Stimulated activated CD4-positive, alpha-beta T cell treated with anti-CD3 and anti-CD28 coated beads, Interleukin-12 subunit alpha, Interleukin-12 subunit beta, amount 100 ng/mL, for 4 hours (primary cell): ENCODE measurements around the gene GAL.
"Not testable (repeated sequence)": the region's sequence is repeated elsewhere in the genome, so short reads cannot be mapped to it uniquely, and the experiment has no call there.

Experiments
- DNase-seq: peaks from one replicate; pipeline ENCODE4 v3.0.0-alpha.2; 2020

The GAL gene, protein sequence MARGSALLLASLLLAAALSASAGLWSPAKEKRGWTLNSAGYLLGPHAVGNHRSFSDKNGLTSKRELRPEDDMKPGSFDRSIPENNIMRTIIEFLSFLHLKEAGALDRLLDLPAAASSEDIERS

GRCh38 chr11:68684385-68685356, at the start of gene GAL:
TSS of gene GAL (plus strand) at chr11:68684544. CDS start at chr11:68684924, 380 bp downstream.
- no peak for DNase-seq

DNA sequence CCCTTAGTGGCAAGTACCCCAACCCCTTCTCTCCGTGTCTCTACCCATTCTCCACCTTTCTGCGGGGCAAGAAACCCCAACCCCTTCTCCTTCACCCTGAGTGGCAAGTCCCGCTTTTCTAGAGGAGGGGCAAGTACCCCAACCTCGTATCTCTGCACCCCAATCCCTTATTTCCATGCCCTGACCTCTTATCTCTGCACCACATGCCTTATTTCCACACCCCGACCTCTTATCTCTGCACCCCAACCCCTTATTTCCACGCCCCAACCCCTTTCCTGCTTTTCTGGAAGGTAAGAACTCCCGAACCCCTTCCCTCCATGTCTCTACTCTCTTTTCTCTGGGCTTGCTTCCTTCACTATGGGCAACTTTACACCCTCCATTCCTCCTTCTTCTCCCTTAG, 49.7 kb upstream of the GAL start:
- not testable (repeated sequence) for DNase-seq

DNA sequence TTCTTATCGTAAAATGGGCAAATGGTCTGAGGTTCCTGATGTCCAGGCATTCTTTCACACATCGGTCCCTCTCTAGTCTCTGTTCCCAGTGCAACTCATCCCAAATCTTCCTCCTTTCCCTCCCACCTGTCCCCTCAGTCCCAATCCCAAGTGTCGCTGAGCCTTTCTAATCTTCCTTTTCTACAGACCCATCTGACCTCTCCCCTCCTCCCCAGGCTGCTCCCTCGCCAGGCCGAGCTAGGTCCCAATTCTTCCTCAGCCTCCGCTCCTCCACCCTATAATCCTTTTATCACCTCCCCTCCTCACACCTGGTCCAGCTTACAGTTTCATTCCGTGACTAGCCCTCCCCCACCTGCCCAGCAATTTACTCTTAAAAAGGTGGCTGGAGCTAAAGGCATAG, 49.2 kb upstream of the GAL start:
- not testable (repeated sequence) for DNase-seq

GRCh38 chr11:68635883-68636282, 48.5 kb upstream of the GAL start:
- DNase-seq = not testable (repeated sequence)

- DNase-seq = not testable (repeated sequence)
Measured at GRCh38 chr11:68639322-68639721, 45.0 kb upstream of the GAL start.

DNA sequence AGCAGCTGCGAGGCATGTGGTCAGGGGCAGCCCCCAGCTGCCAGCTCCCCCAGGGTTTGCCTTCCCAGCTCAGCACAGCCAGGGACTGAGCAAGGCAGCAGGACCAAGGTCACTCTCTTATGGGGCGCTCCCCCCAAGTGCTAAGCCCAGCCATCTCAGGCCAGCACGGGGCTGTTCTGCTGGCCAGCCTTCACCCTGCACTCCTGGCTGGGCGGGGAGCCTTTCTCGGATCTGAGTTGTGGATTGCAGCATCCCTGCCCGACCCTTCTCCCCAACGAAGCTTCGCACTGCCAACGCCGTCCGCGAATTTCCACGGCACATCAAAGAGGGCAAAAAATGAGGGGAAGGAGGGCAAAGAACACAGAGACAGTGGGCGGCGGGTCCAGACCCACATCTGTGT, 42.5 kb upstream of the GAL start:
- no peak for DNase-seq

- DNase-seq = no peak
Measured at GRCh38 chr11:68643585-68643984, 40.8 kb upstream of the GAL start.

DNA sequence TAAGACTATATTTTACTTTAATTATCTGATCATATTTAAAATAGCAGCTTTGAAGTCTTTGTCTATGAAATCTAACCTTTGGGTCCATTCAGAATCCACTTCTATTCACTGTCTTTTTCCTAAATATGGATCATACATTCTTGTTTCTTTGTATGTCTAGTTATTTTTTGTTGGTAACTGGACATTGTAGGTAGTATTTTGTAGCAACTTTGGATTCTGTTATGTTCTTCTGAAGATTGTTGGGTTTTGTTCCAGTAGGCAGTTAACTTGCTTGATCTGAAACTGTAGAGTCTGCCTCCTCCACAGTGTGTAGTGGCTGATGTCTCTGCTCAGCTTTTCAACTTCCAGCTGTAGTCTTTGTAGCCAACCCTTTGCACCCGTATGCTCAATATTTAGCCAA, 37.5 kb upstream of the GAL start:
- no peak for DNase-seq

GRCh38 chr11:68649851-68650555, 34.3 kb upstream of the GAL start:
- DNase-seq = no peak

DNA sequence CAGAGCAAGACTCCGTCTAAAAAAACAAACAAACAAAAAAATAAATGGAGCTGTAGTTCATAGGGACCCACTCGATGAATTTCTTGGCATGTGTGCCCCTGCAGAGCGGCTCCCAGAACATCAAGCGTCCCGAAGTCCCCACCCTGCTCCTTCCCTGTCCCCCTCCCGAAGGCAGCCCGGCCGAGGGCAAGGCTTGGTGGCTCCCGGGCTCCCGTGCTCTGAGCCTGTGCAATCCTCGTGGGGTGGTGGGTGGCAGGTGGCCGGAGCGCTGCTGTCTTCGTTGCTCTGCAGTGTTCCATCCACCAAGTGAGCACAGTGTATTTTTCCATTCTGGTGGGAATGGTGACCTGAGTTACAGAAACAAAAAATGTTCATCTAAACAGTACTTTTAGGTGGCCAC, 33.5 kb upstream of the GAL start:
- no peak for DNase-seq

GRCh38 chr11:68651208-68651984, 32.9 kb upstream of the GAL start:
- DNase-seq = no peak

DNA sequence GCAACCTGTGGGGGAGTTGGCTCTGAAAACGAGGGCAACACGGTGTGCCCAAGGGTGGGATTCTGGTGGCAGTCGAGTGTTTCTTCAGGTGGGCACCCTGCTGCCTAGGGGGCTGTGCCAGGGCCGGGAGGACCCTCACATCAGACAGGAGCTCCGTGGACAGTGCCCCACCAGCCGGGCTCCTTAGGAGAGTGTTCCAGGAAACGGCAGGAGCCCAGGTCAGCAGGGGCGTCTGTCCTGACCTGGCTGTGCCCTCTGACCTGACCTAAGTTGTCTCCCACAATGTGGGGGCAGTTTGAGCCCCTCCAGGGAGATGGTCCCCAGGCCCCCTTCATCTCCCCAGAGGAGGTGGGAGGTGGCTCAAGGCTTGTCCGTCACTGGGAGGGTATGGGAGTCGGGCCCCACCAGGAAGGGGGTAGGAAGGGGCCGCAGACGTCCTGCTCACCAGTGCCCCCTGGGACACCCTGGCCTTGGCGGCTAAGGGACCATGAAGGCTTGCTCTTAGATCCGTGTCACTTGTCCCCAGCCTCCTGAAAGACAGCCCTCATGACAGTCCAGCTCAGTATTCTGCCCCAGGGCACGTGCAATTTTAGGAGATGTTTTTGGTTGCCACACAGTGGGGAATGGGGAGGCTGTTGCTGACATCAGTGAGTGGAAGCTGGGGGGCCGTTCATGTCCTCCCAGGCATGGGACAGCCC, 32.2 kb upstream of the GAL start:
- DNase-seq = no peak

- no peak for DNase-seq
Measured at GRCh38 chr11:68652683-68653156, 31.6 kb upstream of the GAL start.

GRCh38 chr11:68653486-68654430, 30.6 kb upstream of the GAL start:
- no peak for DNase-seq

DNA sequence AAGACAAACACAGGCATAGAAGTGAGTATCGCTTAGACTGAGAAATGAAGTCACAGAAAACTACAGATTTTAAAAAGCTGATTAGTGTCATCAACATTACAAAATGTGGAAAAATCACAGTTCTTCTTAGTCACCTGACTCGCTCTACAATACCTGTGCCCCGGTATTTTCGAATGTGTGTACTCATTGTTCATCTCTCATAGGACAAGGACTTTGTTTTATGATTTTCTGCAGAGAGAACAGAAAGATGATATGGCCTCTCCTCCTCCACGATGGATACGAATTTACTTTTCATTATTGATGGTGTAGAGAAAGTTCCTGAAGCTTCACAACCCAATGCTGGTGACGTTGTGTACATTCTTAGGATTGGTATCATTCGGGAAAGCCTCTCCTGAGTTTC, 29.4 kb upstream of the GAL start:
- DNase-seq = no peak

GRCh38 chr11:68655406-68655805, 28.9 kb upstream of the GAL start:
- no peak for DNase-seq

- no peak for DNase-seq
Measured at GRCh38 chr11:68655806-68656205, 28.5 kb upstream of the GAL start.

- no peak for DNase-seq
Measured at GRCh38 chr11:68657021-68657780, 27.1 kb upstream of the GAL start.

GRCh38 chr11:68658097-68658496, 26.2 kb upstream of the GAL start:
- no peak for DNase-seq

- no peak for DNase-seq
Measured at GRCh38 chr11:68658661-68659060, 25.7 kb upstream of the GAL start.
